PC-3 (cell line): ENCODE measurements around the gene UBXN1. TPM values are rescaled to one million over a fixed set of nuclear protein-coding genes. Genes with fewer than 3 reads are reported as not detected.

Experiments used
- ATAC-seq: fragments of 200-7000 bp; cut with Tn5 transposase; 2 replicates; pipeline ENCODE4 v1.9.1; 2020; ENCODE audit warnings: mild to moderate bottlenecking, moderate library complexity
- BruUV-seq: library from RNA; stranded (reverse); fragments of 400-500 nt; replicated peaks from 2 replicates; lab custom pipeline; 2021; lab: Mats Ljungman, UMichigan
- CTCF ChIA-PET: fragments of 300-600 bp; sonication (Branson Sonifier 250); formaldehyde crosslinking; loops from one replicate; lab custom pipeline; 2022; ENCODE audit warnings: antibody characterized with exemption; lab: Charles Lee
- POLR2A ChIA-PET: fragments of 300-600 bp; sonication (Branson Sonifier 250); formaldehyde crosslinking; loops from one replicate; lab custom pipeline; 2022; ENCODE audit warnings: antibody characterized with exemption; ENCODE audit not compliant: unreplicated experiment; lab: Charles Lee
- DNase-seq: peaks from one replicate; pipeline ENCODE4 v3.0.0-alpha.2; 2015
- H2AFZ ChIP-seq: fragments of 300-600 bp; sonication (generic); 2 replicates; pipeline ENCODE4 v1.6.0; 2016; ENCODE audit warnings: antibody characterized with exemption, low read length
- H3F3A ChIP-seq: fragments of 300-600 bp; sonication (generic); one replicate; pipeline ENCODE4 v1.6.0; 2017; ENCODE audit warnings: antibody characterized with exemption, low read length, control low read depth, mild to moderate bottlenecking; ENCODE audit not compliant: unreplicated experiment
- H3K27ac ChIP-seq: fragments of 300-600 bp; sonication (generic); 2 replicates; pipeline ENCODE4 v1.5.1; 2016; ENCODE audit warnings: mild to moderate bottlenecking, low read length
- H3K27me3 ChIP-seq: fragments of 300-600 bp; sonication (generic); 2 replicates; pipeline ENCODE4 v1.6.1; 2016; ENCODE audit warnings: low read length, mixed read lengths
- H3K36me3 ChIP-seq: fragments of 300-600 bp; sonication (generic); 2 replicates; pipeline ENCODE4 v1.6.1; 2016; ENCODE audit warnings: low read depth, mixed run types, low read length, mixed read lengths
- H3K4me1 ChIP-seq: fragments of 300-600 bp; sonication (generic); 2 replicates; pipeline ENCODE4 v1.5.1; 2016; ENCODE audit warnings: low read length; ENCODE audit not compliant: insufficient read depth
- H3K4me2 ChIP-seq: fragments of 300-600 bp; sonication (generic); 2 replicates; pipeline ENCODE4 v1.6.0; 2016; ENCODE audit warnings: low read length
- H3K4me3 ChIP-seq: fragments of 300-600 bp; sonication (generic); 2 replicates; pipeline ENCODE4 v1.5.1; 2016; ENCODE audit warnings: mild to moderate bottlenecking, low read length, mixed read lengths
- H3K79me2 ChIP-seq: fragments of 300-600 bp; sonication (generic); 2 replicates; pipeline ENCODE4 v1.6.1; 2017; ENCODE audit warnings: low read length, mixed read lengths
- H3K9ac ChIP-seq: fragments of 300-600 bp; sonication (generic); 2 replicates; pipeline ENCODE4 v1.6.0; 2016; ENCODE audit warnings: mild to moderate bottlenecking, low read length
- H3K9me2 ChIP-seq: fragments of 300-600 bp; sonication (generic); replicated peaks from 2 replicates; pipeline ENCODE4 v1.6.1; 2016; ENCODE audit warnings: mixed run types, low read length, mixed read lengths
- H3K9me3 ChIP-seq: fragments of 300-600 bp; sonication (generic); 2 replicates; pipeline ENCODE4 v1.6.1; 2016; ENCODE audit warnings: low read length, mixed read lengths
- H4K20me1 ChIP-seq: fragments of 300-600 bp; sonication (generic); 2 replicates; pipeline ENCODE4 v1.6.1; 2016; ENCODE audit warnings: low read length, mixed read lengths
- EZH2 ChIP-seq: fragments of 300-600 bp; sonication (generic); IDR thresholded peaks from one replicate; pipeline ENCODE4 v1.6.1; 2017; ENCODE audit warnings: antibody characterized with exemption, mild to moderate bottlenecking, low read length; ENCODE audit not compliant: unreplicated experiment
- EZH2phosphoT487 ChIP-seq: fragments of 300-600 bp; sonication (generic); IDR thresholded peaks from 2 replicates; pipeline ENCODE4 v1.6.1; 2018; ENCODE audit warnings: mild to moderate bottlenecking, antibody characterized with exemption, low read length, borderline replicate concordance
- intact Hi-C: fragments of 100-400 bp; cut with micrococcal nuclease; formaldehyde crosslinking; loops from 2 replicates; pipeline ENCODE4 v1.9.0; 2023
- total RNA-seq: library from RNA; depleted of rRNA; stranded (reverse); fragments of >200 nt; gene quantifications from 2 replicates; pipeline ENCODE4 v1.2.3, GENCODE V29; 2014
- TF ChIP-seq, protein P1 (sequence below): fragments of 300-600 bp; sonication (generic); conservative IDR thresholded peaks from 2 replicates; pipeline ENCODE4 v1.5.1; 2017; ENCODE audit warnings: antibody characterized with exemption, low read depth, mild to moderate bottlenecking, low read length

The UBXN1 gene
- total RNA-seq, 1 experiment from 2014 or later = 190 TPM

DNA sequence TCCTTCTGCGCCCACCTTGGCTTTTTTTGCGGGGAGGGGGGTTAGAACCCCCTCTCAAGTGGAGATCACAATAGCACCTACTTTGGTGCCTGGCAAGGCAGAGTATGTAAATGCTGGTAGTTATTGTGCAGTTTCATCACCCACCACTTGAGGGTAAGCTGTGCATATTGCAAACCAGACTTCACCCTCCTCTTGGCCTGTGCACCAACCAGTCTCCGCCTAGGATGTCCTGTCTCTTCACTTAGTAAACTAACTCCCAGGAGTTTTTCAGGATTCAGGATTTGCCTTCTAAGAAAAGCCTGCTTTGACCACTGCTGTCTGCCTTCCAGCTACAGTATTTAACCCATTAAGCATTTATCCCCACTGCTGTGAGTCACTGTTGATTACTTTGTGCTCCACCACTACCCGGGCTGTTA lies 2.0 kb upstream of the UBXN1 start:
- POLR2A ChIA-PET = interaction anchor here (0.6 to 1.1 kb wide), 2 partner anchors 10 to 24 kb away, joined by 3 to 19 read pairs; partner anchors contain the start of gene UQCC3
- DNase-seq = peak; percentile 85
- Histone ChIP-seq H3K9me2 (no peaks in the 10 kb centered on the region), H3K79me2 (peaks cover 29% of the 10 kb centered on the region), H3F3A (peaks cover 8% of the 10 kb centered on the region), H3K27me3 (no peaks in the 10 kb centered on the region), H3K4me2 (peak overlapping the region; percentile 16; the same call in 1 of the 2 replicates), H3K4me1 (peaks cover 23% of the 10 kb centered on the region), H3K4me3 (no peak overlapping the region), H3K9ac (no peak overlapping the region), H2AFZ (peak overlapping the region; percentile 83), H3K27ac (no peak overlapping the region), H4K20me1 (no peaks in the 10 kb centered on the region), H3K9me3 (no peaks in the 10 kb centered on the region), H3K36me3 (no peaks in the 10 kb centered on the region; the same call in 1 of the 2 replicates)
- peak; percentile 89 for ATAC-seq
- no TSS peak for BruUV-seq
- no peak for TF ChIP-seq EZH2phosphoT487
- TF ChIP-seq, protein P1, sequence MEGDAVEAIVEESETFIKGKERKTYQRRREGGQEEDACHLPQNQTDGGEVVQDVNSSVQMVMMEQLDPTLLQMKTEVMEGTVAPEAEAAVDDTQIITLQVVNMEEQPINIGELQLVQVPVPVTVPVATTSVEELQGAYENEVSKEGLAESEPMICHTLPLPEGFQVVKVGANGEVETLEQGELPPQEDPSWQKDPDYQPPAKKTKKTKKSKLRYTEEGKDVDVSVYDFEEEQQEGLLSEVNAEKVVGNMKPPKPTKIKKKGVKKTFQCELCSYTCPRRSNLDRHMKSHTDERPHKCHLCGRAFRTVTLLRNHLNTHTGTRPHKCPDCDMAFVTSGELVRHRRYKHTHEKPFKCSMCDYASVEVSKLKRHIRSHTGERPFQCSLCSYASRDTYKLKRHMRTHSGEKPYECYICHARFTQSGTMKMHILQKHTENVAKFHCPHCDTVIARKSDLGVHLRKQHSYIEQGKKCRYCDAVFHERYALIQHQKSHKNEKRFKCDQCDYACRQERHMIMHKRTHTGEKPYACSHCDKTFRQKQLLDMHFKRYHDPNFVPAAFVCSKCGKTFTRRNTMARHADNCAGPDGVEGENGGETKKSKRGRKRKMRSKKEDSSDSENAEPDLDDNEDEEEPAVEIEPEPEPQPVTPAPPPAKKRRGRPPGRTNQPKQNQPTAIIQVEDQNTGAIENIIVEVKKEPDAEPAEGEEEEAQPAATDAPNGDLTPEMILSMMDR = peak; percentile 76
- TF ChIP-seq EZH2 = no peak
- intact Hi-C loops = loop anchor here (1.0 kb wide), 1 partner anchor 13 kb away; no protein-coding TSS in a partner anchor
- CTCF ChIA-PET = interaction anchor here (0.5 to 2.5 kb wide), 11 partner anchors 12 to 286 kb away, joined by 3 to 12 read pairs (median 5); partner anchors contain the start of genes C11orf98, CSKMT and ZBTB3

DNA sequence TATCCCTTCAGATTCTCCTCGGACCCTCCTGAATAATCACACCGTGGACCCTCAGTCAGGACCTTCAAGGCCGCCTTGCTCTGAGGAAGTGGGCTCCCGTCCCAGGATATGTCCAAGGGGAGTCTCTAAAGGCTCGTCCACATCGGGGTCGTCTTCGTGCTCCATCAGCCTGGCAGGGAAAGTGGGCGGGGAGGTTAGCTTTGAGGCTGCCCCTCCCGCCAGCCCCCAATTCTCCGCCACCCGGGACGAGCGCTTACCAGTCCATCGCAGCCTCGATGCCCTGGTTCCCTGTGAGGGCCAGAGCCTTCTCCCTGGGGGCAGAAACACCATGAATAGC lies 472 bp downstream of the UBXN1 start:
- H3K9me2 ChIP-seq = no peaks in the 10 kb centered on the region
- POLR2A ChIA-PET = no interaction called here
- BruUV-seq = no TSS peak
- no peaks in the 10 kb centered on the region for H4K20me1 ChIP-seq
- no peaks in the 10 kb centered on the region for H3K27me3 ChIP-seq
- H2AFZ ChIP-seq = peak overlapping the region; percentile 97
- H3K4me1 ChIP-seq = peaks cover 24% of the 10 kb centered on the region
- intact Hi-C loops = loop anchor here (5.0 kb wide), 1 partner anchor 49 kb away; the partner anchor contains the start of genes HNRNPUL2 and TTC9C
- H3F3A ChIP-seq = peaks cover 8% of the 10 kb centered on the region
- ATAC-seq (no peak; the same call in 1 of the 2 replicates), DNase-seq (no peak)
- no peak for TF ChIP-seq EZH2phosphoT487
- TF ChIP-seq EZH2 = no peak
- TF ChIP-seq, protein P1 = no peak
- H3K9me3 ChIP-seq = no peaks in the 10 kb centered on the region
- peak overlapping the region; percentile 94 for H3K4me2 ChIP-seq
- peak overlapping the region; percentile 91 for H3K9ac ChIP-seq
- peaks cover 4% of the 10 kb centered on the region for H3K36me3 ChIP-seq
- peak overlapping the region; percentile 53 for H3K27ac ChIP-seq
- peaks cover 40% of the 10 kb centered on the region for H3K79me2 ChIP-seq
- H3K4me3 ChIP-seq = peak overlapping the region; percentile 98
- CTCF ChIA-PET = no interaction called here

DNA sequence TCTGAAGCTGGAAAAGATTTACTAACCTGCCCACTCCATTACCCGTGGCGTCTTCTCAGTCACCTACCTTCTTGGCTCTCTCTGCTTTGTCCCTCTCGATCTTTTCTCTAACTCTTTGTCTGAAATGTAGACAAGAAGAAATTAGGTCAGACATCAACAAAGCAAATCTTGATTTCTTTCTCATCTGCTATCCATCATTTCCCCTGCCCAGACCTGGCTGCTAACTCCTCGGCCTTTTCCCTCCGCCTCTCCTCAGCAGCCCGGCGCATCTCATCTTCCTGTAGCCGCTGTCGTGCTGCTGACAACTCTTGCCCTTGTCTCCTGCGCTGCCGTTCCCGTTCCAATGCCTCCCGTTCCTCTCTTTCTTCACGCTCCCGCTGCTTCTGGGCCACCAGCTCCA lies 1.2 kb downstream of the UBXN1 start:
- H3K36me3 ChIP-seq = peaks cover 4% of the 10 kb centered on the region
- no TSS peak for BruUV-seq
- ATAC-seq (no peak), DNase-seq (no peak)
- no peaks in the 10 kb centered on the region for H4K20me1 ChIP-seq
- H3K9me2 ChIP-seq = no peaks in the 10 kb centered on the region
- no peak for TF ChIP-seq EZH2phosphoT487
- no peak for TF ChIP-seq EZH2
- POLR2A ChIA-PET = interaction anchor here (0.6 to 1.6 kb wide), 4 partner anchors 13 to 86 kb away, joined by 4 to 6 read pairs (median 5); partner anchors contain the start of genes C11orf98 and CSKMT
- peaks cover 47% of the 10 kb centered on the region for H3K79me2 ChIP-seq
- peak overlapping the region; percentile 94 for H3K4me2 ChIP-seq
- intact Hi-C loops = loop anchor here (5.0 kb wide), 1 partner anchor 50 kb away; the partner anchor contains the start of genes HNRNPUL2 and TTC9C
- no peaks in the 10 kb centered on the region for H3K9me3 ChIP-seq
- peak overlapping the region; percentile 13; the same call in 1 of the 2 replicates for H3K27ac ChIP-seq
- H3K4me3 ChIP-seq = peak overlapping the region; percentile 98
- H3K27me3 ChIP-seq = no peaks in the 10 kb centered on the region
- H3F3A ChIP-seq = peaks cover 8% of the 10 kb centered on the region
- CTCF ChIA-PET = interaction anchor here (0.5 kb wide), 1 partner anchor 162 kb away, joined by 3 read pairs; no protein-coding TSS in a partner anchor
- no peak overlapping the region for H2AFZ ChIP-seq
- peaks cover 31% of the 10 kb centered on the region for H3K4me1 ChIP-seq
- H3K9ac ChIP-seq = peak overlapping the region; percentile 91
